Measurements from ENCODE around the gene PACSIN1. TPM values are rescaled to one million over a fixed set of nuclear protein-coding genes. Genes with fewer than 3 reads are reported as not detected.

PACSIN1 gene
- total RNA-seq, 1 experiment from 2014 or later: 7.0 TPM

- no peaks in the 10 kb centered on the region for H3K79me2 ChIP-seq (ENCODE audit: insufficient read depth, low read length)
- WGBS (ENCODE audit: extremely low coverage, insufficient read length, low lambda C conversion rate): no CpG with 5 or more reads among the region's 13 CpGs
Measured at GRCh38 chr6:34544776-34545471, 79.0 kb downstream of the PACSIN1 start.

More at GRCh38 chr6:34544776-34545471, 79.0 kb downstream of the PACSIN1 start:
- H3K79me1 ChIP-seq (ENCODE audit: insufficient read depth, low read depth, low read length, poor library complexity, severe bottlenecking): no peaks in the 10 kb centered on the region
- no peak overlapping the region for H4K91ac ChIP-seq (ENCODE audit: insufficient read length, low read depth, low read length)
- H2BK120ac ChIP-seq (ENCODE audit: low read depth, low read length, poor library complexity, severe bottlenecking): no peak overlapping the region
- no peaks in the 10 kb centered on the region for H3K9me3 Mint-ChIP-seq
- H3K14ac ChIP-seq (ENCODE audit: insufficient read depth, low read length): no peak overlapping the region
- no peak overlapping the region for H3K27ac ChIP-seq (ENCODE audit: insufficient read length, low read depth, low read length)
- DNase-seq: no peak
- TF ChIP-seq, protein P1, sequence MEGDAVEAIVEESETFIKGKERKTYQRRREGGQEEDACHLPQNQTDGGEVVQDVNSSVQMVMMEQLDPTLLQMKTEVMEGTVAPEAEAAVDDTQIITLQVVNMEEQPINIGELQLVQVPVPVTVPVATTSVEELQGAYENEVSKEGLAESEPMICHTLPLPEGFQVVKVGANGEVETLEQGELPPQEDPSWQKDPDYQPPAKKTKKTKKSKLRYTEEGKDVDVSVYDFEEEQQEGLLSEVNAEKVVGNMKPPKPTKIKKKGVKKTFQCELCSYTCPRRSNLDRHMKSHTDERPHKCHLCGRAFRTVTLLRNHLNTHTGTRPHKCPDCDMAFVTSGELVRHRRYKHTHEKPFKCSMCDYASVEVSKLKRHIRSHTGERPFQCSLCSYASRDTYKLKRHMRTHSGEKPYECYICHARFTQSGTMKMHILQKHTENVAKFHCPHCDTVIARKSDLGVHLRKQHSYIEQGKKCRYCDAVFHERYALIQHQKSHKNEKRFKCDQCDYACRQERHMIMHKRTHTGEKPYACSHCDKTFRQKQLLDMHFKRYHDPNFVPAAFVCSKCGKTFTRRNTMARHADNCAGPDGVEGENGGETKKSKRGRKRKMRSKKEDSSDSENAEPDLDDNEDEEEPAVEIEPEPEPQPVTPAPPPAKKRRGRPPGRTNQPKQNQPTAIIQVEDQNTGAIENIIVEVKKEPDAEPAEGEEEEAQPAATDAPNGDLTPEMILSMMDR (conservative IDR thresholded peaks at IDR 0.05): no peak; the same call in 2 of the 3 replicates
- no peak overlapping the region for H3K4me2 ChIP-seq (ENCODE audit: insufficient read depth, insufficient read length, low read length)
- H3K36me3 Mint-ChIP-seq (ENCODE audit: insufficient read depth in 1 of 3, low read depth in 3 of 3): no peaks in the 10 kb centered on the region
- H2BK12ac ChIP-seq (ENCODE audit: insufficient read length, low read depth, low read length): no peak overlapping the region
- no peak overlapping the region for H2AFZ ChIP-seq (ENCODE audit: low read length)
- H3K27ac Mint-ChIP-seq: peak overlapping the region in 1 of 3 experiments; percentile 33; a peak in 1 of 7 replicates
- no peak overlapping the region for H3K18ac ChIP-seq (ENCODE audit: insufficient read length, low read depth, low read length)
- H3K23ac ChIP-seq (ENCODE audit: insufficient read length, low read depth, low read length): no peak overlapping the region
- no peak overlapping the region for H3K4ac ChIP-seq (ENCODE audit: low read depth, low read length)
- H4K8ac ChIP-seq (replicated peaks; ENCODE audit: insufficient read length, low read depth, low read length): no peak overlapping the region
- no peaks in the 10 kb centered on the region for H3K27me3 ChIP-seq (ENCODE audit: insufficient read depth, low read length)
- H4K20me1 ChIP-seq (ENCODE audit: control insufficient read depth, insufficient read depth, insufficient read length): no peaks in the 10 kb centered on the region
- no peak overlapping the region for H2BK15ac ChIP-seq (ENCODE audit: low read depth, low read length)
- H3K27me3 Mint-ChIP-seq (ENCODE audit: low read depth): no peaks in the 10 kb centered on the region; the same call in none of the 2 replicates
- H3T11ph ChIP-seq (ENCODE audit: low read length): no peak overlapping the region
- H2AK5ac ChIP-seq (ENCODE audit: insufficient read length, low read length): no peak overlapping the region
- H3K4me1 Mint-ChIP-seq: peaks cover 7 to 14% of the 10 kb centered on the region in 2 experiments
- no peak overlapping the region for H2BK20ac ChIP-seq (ENCODE audit: low read depth, low read length, poor library complexity, severe bottlenecking)
- H3K23me2 ChIP-seq (ENCODE audit: insufficient read length, low read depth, low read length, poor library complexity, severe bottlenecking): no peaks in the 10 kb centered on the region
- H3K9ac ChIP-seq (ENCODE audit: extremely low read depth, insufficient read length, low read length): no peak overlapping the region
- H2BK5ac ChIP-seq (ENCODE audit: insufficient read length, low read length): no peak overlapping the region
- no peak overlapping the region for H3K4me3 Mint-ChIP-seq
- H3K9me3 ChIP-seq (ENCODE audit: control insufficient read depth, low read depth, low read length): no peaks in the 10 kb centered on the region
- no peaks in the 10 kb centered on the region for H3K4me1 ChIP-seq (ENCODE audit: insufficient read depth, low read length)
- H4K5ac ChIP-seq (ENCODE audit: insufficient read length, low read depth, low read length): no peak overlapping the region
- no peak overlapping the region for H3K56ac ChIP-seq (ENCODE audit: insufficient read length, low read depth, low read length)
